SK-N-SH (cell line): ENCODE measurements around the gene CISH. TPM values are rescaled to one million over a fixed set of nuclear protein-coding genes. Genes with fewer than 3 reads are reported as not detected.

ENCODE experiments used
- CTCF ChIA-PET: fragments of 300-600, 350-600 bp; formaldehyde crosslinking; extraction: SDS; loops from one replicate; lab custom pipeline; 2021; lab: Yijun Ruan, JAX
- POLR2A ChIA-PET: fragments of 350-600 bp; sonication (Branson Sonifier 250); formaldehyde crosslinking; extraction: SDS; loops from one replicate; lab custom pipeline; 2020; ENCODE audit warnings: antibody characterized with exemption, inconsistent platforms; lab: Yijun Ruan, JAX
- DNase-seq: peaks from one replicate; pipeline ENCODE4 v3.0.0; 2012
- H2AFZ ChIP-seq: fragments of 200-600 bp; sonication (generic); 2 replicates; pipeline ENCODE4 v1.8.1; 2016; ENCODE audit warnings: antibody characterized with exemption, mild to moderate bottlenecking, low read depth
- H3F3A ChIP-seq: fragments of 200-600 bp; sonication (generic); replicated peaks from 2 replicates; pipeline ENCODE3; 2016; ENCODE audit warnings: antibody characterized with exemption, mild to moderate bottlenecking; ENCODE audit not compliant: insufficient read depth
- H3K27ac ChIP-seq, 2 experiments: fragments of 200-500 bp in 1 of 2; fragments of 200-600 bp in 1 of 2; sonication (Bioruptor generic) in 1 of 2; sonication (generic), shearing (Covaris generic) in 1 of 2; 2 replicates each; pipeline versions ENCODE4 v1.5.1 to v1.6.1; 2014 to 2016; ENCODE audit warnings: low read depth in 2 of 2, inconsistent platforms in 1 of 2, low read length in 1 of 2, mild to moderate bottlenecking in 1 of 2, mixed read lengths in 1 of 2
- H3K27me3 ChIP-seq: fragments of 200-600 bp; sonication (generic), shearing (Covaris generic); 2 replicates; pipeline ENCODE4 v1.6.1; 2016; ENCODE audit warnings: mixed run types; ENCODE audit not compliant: insufficient read depth
- H3K36me3 ChIP-seq, 2 experiments: fragments of 200-500 bp in 1 of 2; fragments of 200-600 bp in 1 of 2; sonication (Bioruptor generic) in 1 of 2; sonication (generic) in 1 of 2; replicated peaks in 1 of 2; 2 replicates each; pipeline versions ENCODE3 to v1.5.1; 2014 to 2016; ENCODE audit warnings: low read length in 1 of 2, mild to moderate bottlenecking in 1 of 2; ENCODE audit not compliant: insufficient read depth in 2 of 2, control insufficient read depth in 1 of 2
- H3K4me1 ChIP-seq, 2 experiments: fragments of 200-500 bp in 1 of 2; fragments of 200-600 bp in 1 of 2; sonication (Bioruptor generic) in 1 of 2; sonication (generic), shearing (Covaris generic) in 1 of 2; 2 replicates each; pipeline versions ENCODE4 v1.5.1 to v1.6.1; 2014 to 2016; ENCODE audit warnings: low read depth in 1 of 2, low read length in 1 of 2, mixed run types in 1 of 2; ENCODE audit not compliant: insufficient read depth in 2 of 2, control insufficient read depth in 1 of 2
- H3K4me2 ChIP-seq: fragments of 200-600 bp; sonication (generic), shearing (Covaris generic); 2 replicates; pipeline ENCODE4 v1.6.1; 2017; ENCODE audit warnings: mixed run types
- H3K4me3 ChIP-seq, 2 experiments: fragments of 200-500 bp in 1 of 2; fragments of 200-600 bp in 1 of 2; sonication (Bioruptor generic) in 1 of 2; sonication (generic), shearing (Covaris generic) in 1 of 2; 2 replicates each; pipeline versions ENCODE4 v1.5.1 to v1.8.1; 2014 to 2016; ENCODE audit warnings: low read depth in 2 of 2, inconsistent platforms in 1 of 2, low read length in 1 of 2, mild to moderate bottlenecking in 1 of 2, mixed read lengths in 1 of 2, moderate library complexity in 1 of 2
- H3K79me2 ChIP-seq: fragments of 200-600 bp; sonication (generic); 2 replicates; pipeline ENCODE4 v1.8.1; 2017; ENCODE audit warnings: mild to moderate bottlenecking; ENCODE audit not compliant: insufficient read depth
- H3K9ac ChIP-seq: fragments of 200-600 bp; sonication (generic); 2 replicates; pipeline ENCODE4 v1.6.1; 2017; ENCODE audit warnings: mixed run types
- H3K9me2 ChIP-seq: fragments of 200-600 bp; sonication (generic); 2 replicates; pipeline ENCODE4 v1.6.1; 2017; ENCODE audit warnings: mixed run types
- H3K9me3 ChIP-seq: fragments of 200-600 bp; sonication (generic); 2 replicates; pipeline ENCODE4 v1.6.1; 2017; ENCODE audit warnings: mixed run types, mild to moderate bottlenecking, moderate library complexity
- H4K20me1 ChIP-seq: fragments of 200-600 bp; sonication (generic); 2 replicates; pipeline ENCODE4 v1.6.1; 2017; ENCODE audit warnings: mild to moderate bottlenecking, mixed run types; ENCODE audit not compliant: insufficient read depth
- CHD2 ChIP-seq: fragments of 150-350 bp; IDR thresholded peaks from 2 replicates; pipeline ENCODE4 v1.6.1; 2018; ENCODE audit warnings: low read length; ENCODE audit not compliant: partially characterized antibody
- EZH2phosphoT487 ChIP-seq: fragments of 200-600 bp; sonication (generic); IDR thresholded peaks from 2 replicates; pipeline ENCODE4 v1.6.1; 2017; ENCODE audit warnings: low read depth, mixed run types, mild to moderate bottlenecking, antibody characterized with exemption, moderate library complexity, borderline replicate concordance
- FOSL2 ChIP-seq: IDR thresholded peaks from 2 replicates; pipeline ENCODE4 v1.4.0; 2012; ENCODE audit warnings: low read depth, mild to moderate bottlenecking, moderate library complexity, borderline replicate concordance
- FOXJ3 ChIP-seq: sonication (generic); formaldehyde crosslinking; IDR thresholded peaks from 2 replicates; pipeline ENCODE4 v1.5.1; 2020; ENCODE audit warnings: mild to moderate bottlenecking, missing genetic modification reagents
- FOXM1 ChIP-seq: IDR thresholded peaks from 2 replicates; pipeline ENCODE4 v1.4.0; 2012; ENCODE audit warnings: low read depth, mild to moderate bottlenecking
- MEF2A ChIP-seq: IDR thresholded peaks from 2 replicates; pipeline ENCODE4 v1.4.0; 2012; ENCODE audit warnings: low read depth, borderline replicate concordance
- NFIC ChIP-seq: IDR thresholded peaks from 2 replicates; pipeline ENCODE4 v1.4.0; 2012; ENCODE audit warnings: borderline replicate concordance
- NRF1 ChIP-seq: IDR thresholded peaks from 2 replicates; pipeline ENCODE4 v1.6.1; 2012; ENCODE audit warnings: low read depth, mild to moderate bottlenecking, low read length
- PBX3 ChIP-seq: IDR thresholded peaks from 2 replicates; pipeline ENCODE4; 2012
- RCOR1 ChIP-seq: fragments of 150-350 bp; IDR thresholded peaks from 2 replicates; pipeline ENCODE4 v1.6.1; 2017; ENCODE audit warnings: antibody characterized with exemption, low read length
- SIN3A ChIP-seq: IDR thresholded peaks from 2 replicates; pipeline ENCODE4 v1.6.1; 2012; ENCODE audit warnings: low read depth, mild to moderate bottlenecking, low read length, moderate library complexity, borderline replicate concordance
- SMC3 ChIP-seq: IDR thresholded peaks from 2 replicates; pipeline ENCODE4 v1.6.1; 2012; ENCODE audit warnings: low read depth, low read length, improper control_type of control experiment
- WGBS: methylation state at CpG from one replicate; pipeline ENCODE4 v1.1.6; 2017; ENCODE audit warnings: low lambda C conversion rate; 5-methylcytosine and 5-hydroxymethylcytosine counted together
- polyA plus RNA-seq, 3 experiments: library from polyadenylated mRNA; depleted of rRNA; stranded (reverse); fragments of >200 nt; gene quantifications; 2 replicates each; pipeline ENCODE4 v1.2.3, GENCODE V29; 2012
- TF ChIP-seq, protein P1 (sequence below): fragments of 200-600 bp; sonication (generic); IDR thresholded peaks from 2 replicates; pipeline ENCODE4 v1.6.1; 2017; ENCODE audit warnings: antibody characterized with exemption, mild to moderate bottlenecking, moderate library complexity
- TF ChIP-seq, protein P2 (sequence below): IDR thresholded peaks from 2 replicates; pipeline ENCODE4 v1.4.0; 2012; ENCODE audit warnings: low read depth, borderline replicate concordance
- TF ChIP-seq, protein P3 (sequence below): fragments of 150-350 bp; IDR thresholded peaks from 2 replicates; pipeline ENCODE4 v1.6.1; 2017; ENCODE audit warnings: antibody characterized with exemption, low read length, low read depth, borderline replicate concordance

CISH gene
- polyA plus RNA-seq, 1 of the 3 experiments (the other 2 are of a cell fraction) = 2.6 TPM

- H2AFZ ChIP-seq = no peak overlapping the region
- WGBS = 65% methylated on average over 14 of the region's 17 CpGs
- H3F3A ChIP-seq = peaks cover 3% of the 10 kb centered on the region
- H3K27ac ChIP-seq = no peak overlapping the region
- H3K36me3 ChIP-seq = peaks cover 0 to 6% of the 10 kb centered on the region in 2 experiments
- POLR2A ChIA-PET = interaction anchor here (0.9 to 1.5 kb wide), 5 partner anchors 9 to 22 kb away, joined by 3 to 9 read pairs (median 4); partner anchors contain the start of gene HEMK1
- H3K9ac ChIP-seq = no peak overlapping the region
- H3K4me1 ChIP-seq = peaks cover 0 to 5% of the 10 kb centered on the region in 2 experiments; a peak in 1 of 4 replicates
- no peak for DNase-seq
- TF ChIP-seq, protein P1, sequence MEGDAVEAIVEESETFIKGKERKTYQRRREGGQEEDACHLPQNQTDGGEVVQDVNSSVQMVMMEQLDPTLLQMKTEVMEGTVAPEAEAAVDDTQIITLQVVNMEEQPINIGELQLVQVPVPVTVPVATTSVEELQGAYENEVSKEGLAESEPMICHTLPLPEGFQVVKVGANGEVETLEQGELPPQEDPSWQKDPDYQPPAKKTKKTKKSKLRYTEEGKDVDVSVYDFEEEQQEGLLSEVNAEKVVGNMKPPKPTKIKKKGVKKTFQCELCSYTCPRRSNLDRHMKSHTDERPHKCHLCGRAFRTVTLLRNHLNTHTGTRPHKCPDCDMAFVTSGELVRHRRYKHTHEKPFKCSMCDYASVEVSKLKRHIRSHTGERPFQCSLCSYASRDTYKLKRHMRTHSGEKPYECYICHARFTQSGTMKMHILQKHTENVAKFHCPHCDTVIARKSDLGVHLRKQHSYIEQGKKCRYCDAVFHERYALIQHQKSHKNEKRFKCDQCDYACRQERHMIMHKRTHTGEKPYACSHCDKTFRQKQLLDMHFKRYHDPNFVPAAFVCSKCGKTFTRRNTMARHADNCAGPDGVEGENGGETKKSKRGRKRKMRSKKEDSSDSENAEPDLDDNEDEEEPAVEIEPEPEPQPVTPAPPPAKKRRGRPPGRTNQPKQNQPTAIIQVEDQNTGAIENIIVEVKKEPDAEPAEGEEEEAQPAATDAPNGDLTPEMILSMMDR = no peak
- TF ChIP-seq FOSL2 = no peak
- TF ChIP-seq, protein P2, sequence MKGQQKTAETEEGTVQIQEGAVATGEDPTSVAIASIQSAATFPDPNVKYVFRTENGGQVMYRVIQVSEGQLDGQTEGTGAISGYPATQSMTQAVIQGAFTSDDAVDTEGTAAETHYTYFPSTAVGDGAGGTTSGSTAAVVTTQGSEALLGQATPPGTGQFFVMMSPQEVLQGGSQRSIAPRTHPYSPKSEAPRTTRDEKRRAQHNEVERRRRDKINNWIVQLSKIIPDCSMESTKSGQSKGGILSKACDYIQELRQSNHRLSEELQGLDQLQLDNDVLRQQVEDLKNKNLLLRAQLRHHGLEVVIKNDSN = no peak
- TF ChIP-seq PBX3 = no peak
- TF ChIP-seq, all 33 proteins: peak for 0
- no peaks in the 10 kb centered on the region for H3K27me3 ChIP-seq
- H3K4me2 ChIP-seq = no peak overlapping the region
- no peak overlapping the region for H3K4me3 ChIP-seq
- H3K9me3 ChIP-seq = no peaks in the 10 kb centered on the region
- no peaks in the 10 kb centered on the region for H3K9me2 ChIP-seq
- no peaks in the 10 kb centered on the region for H4K20me1 ChIP-seq
- H3K79me2 ChIP-seq = no peaks in the 10 kb centered on the region
- CTCF ChIA-PET = interaction anchor here (2.5 to 5.3 kb wide), 4 partner anchors 14 to 26 kb away, joined by 5 to 63 read pairs (median 18); partner anchors contain the start of genes CISH and MAPKAPK3
Measured at GRCh38 chr3:50587806-50588758, 23.5 kb downstream of the CISH start.

DNA sequence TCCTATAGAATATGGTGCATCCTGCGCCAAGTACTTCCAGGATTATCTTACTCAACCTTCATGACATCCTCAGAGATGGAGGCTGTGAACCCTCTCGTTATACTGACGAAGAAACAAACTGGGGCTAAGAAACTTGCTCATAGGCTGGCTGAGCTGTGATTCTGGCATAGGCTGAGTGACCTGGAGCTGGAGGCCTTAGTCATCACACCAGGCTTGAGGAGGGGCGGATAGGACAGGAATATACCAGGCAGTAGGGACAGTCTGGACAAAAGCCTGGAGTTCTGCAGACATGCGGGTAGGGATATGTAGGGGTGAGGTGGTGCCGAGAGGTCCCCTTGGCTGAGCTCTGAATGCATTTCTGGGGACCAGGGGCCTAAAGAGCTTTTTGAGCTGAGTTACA lies 24.2 kb downstream of the CISH start:
- Histone ChIP-seq H3K36me3 (peaks cover 0 to 8% of the 10 kb centered on the region in 2 experiments), H3K9me3 (no peaks in the 10 kb centered on the region), H3K4me2 (no peak overlapping the region), H3K79me2 (no peaks in the 10 kb centered on the region), H3K4me1 (peaks cover 0 to 2% of the 10 kb centered on the region in 2 experiments; a peak in 1 of 4 replicates), H4K20me1 (no peaks in the 10 kb centered on the region), H3K4me3 (no peak overlapping the region), H3K27me3 (no peaks in the 10 kb centered on the region), H3K9me2 (no peaks in the 10 kb centered on the region), H3K27ac (no peak overlapping the region), H3F3A (peaks cover 3% of the 10 kb centered on the region), H2AFZ (no peak overlapping the region), H3K9ac (no peak overlapping the region)
- 79% methylated on average over 6 of the region's 6 CpGs for WGBS
- DNase-seq = no peak
- CTCF ChIA-PET = interaction anchor here (2.9 to 5.3 kb wide), 2 partner anchors 15 to 27 kb away, joined by 24 to 63 read pairs; partner anchors contain the start of genes CISH and MAPKAPK3
- POLR2A ChIA-PET = interaction anchor here (1.4 kb wide), 1 partner anchor 22 kb away, joined by 4 read pairs; no protein-coding TSS in a partner anchor
- TF ChIP-seq, protein P3, sequence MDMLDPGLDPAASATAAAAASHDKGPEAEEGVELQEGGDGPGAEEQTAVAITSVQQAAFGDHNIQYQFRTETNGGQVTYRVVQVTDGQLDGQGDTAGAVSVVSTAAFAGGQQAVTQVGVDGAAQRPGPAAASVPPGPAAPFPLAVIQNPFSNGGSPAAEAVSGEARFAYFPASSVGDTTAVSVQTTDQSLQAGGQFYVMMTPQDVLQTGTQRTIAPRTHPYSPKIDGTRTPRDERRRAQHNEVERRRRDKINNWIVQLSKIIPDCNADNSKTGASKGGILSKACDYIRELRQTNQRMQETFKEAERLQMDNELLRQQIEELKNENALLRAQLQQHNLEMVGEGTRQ = no peak
- TF ChIP-seq CHD2 (no peak), PBX3 (no peak), RCOR1 (no peak), SMC3 (no peak), SIN3A (no peak), NFIC (no peak), FOXM1 (no peak), FOXJ3 (CRISPR knock-in tag) (no peak), NRF1 (no peak), EZH2phosphoT487 (no peak), MEF2A (no peak)
- TF ChIP-seq, protein P1 = no peak
